Neutrophil (primary cell): ENCODE results near the gene CTDSPL.
A peak's percentile ranks its signal among the peaks of the same experiment; 100 is the strongest.

ENCODE experiments used
- H3K27ac ChIP-seq: fragments of 200-600 bp; sonication (generic); 2 replicates; pipeline ENCODE4 v1.5.1; 2016; ENCODE audit warnings: mild to moderate bottlenecking, moderate library complexity
- H3K27me3 ChIP-seq: fragments of 200-600 bp; sonication (generic); 2 replicates; pipeline ENCODE4 v1.6.0; 2016; ENCODE audit warnings: mild to moderate bottlenecking
- H3K36me3 ChIP-seq: fragments of 200-600 bp; sonication (generic); 2 replicates; pipeline ENCODE4 v1.5.1; 2017
- H3K4me1 ChIP-seq, 2 experiments: fragments of 200-600 bp in 1 of 2; sonication (generic) in 1 of 2; 1 replicate in 1 of 2; 2 replicates in 1 of 2; pipeline versions ENCODE4 v1.5.1 to v1.6.1; 2013 to 2016; ENCODE audit warnings: low read depth in 1 of 2, low read length in 1 of 2, mild to moderate bottlenecking in 1 of 2, moderate library complexity in 1 of 2; ENCODE audit not compliant: control insufficient read depth in 1 of 2, insufficient read depth in 1 of 2
- H3K4me3 ChIP-seq, 2 experiments: fragments of 200-600 bp in 1 of 2; sonication (generic) in 1 of 2; 1 replicate in 1 of 2; 2 replicates in 1 of 2; pipeline ENCODE4 v1.5.1; 2013 to 2016; ENCODE audit warnings: low read depth in 1 of 2, low read length in 1 of 2, mild to moderate bottlenecking in 1 of 2, moderate library complexity in 1 of 2
- H3K9me3 ChIP-seq: fragments of 200-600 bp; sonication (generic); 2 replicates; pipeline ENCODE4 v1.5.1; 2016
- TF ChIP-seq, protein P1 (sequence below): fragments of 200-600 bp; sonication (generic); IDR thresholded peaks from 2 replicates; pipeline ENCODE4 v1.5.1; 2016; ENCODE audit warnings: antibody characterized with exemption

The CTDSPL gene

DNA sequence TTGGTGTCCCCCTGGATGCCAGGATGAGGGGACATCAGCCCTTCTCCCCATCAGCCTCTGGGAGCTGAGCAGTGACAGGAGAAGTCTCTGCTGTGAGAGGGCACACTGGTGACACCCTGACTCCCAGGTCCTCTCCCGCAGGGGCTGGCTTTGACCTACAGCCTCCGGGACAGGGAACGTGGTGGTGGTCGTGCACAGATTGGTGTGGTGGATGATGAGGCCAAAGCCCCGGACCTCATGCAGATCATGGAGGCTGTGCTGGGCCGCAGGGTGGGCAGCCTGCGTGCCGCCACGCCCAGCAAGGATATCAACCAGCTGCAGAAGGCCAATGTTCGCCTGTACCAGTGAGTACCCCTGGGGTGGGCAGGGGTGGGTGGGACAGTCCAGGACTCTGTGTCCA lies 135.7 kb downstream of the CTDSPL start:
- Histone ChIP-seq H3K4me3 (no peak overlapping the region), H3K4me1 (peaks cover 58 to 63% of the 10 kb centered on the region in 2 experiments), H3K27me3 (no peaks in the 10 kb centered on the region), H3K27ac (peak overlapping the region; percentile 96), H3K9me3 (no peaks in the 10 kb centered on the region), H3K36me3 (no peaks in the 10 kb centered on the region)
- TF ChIP-seq, protein P1, sequence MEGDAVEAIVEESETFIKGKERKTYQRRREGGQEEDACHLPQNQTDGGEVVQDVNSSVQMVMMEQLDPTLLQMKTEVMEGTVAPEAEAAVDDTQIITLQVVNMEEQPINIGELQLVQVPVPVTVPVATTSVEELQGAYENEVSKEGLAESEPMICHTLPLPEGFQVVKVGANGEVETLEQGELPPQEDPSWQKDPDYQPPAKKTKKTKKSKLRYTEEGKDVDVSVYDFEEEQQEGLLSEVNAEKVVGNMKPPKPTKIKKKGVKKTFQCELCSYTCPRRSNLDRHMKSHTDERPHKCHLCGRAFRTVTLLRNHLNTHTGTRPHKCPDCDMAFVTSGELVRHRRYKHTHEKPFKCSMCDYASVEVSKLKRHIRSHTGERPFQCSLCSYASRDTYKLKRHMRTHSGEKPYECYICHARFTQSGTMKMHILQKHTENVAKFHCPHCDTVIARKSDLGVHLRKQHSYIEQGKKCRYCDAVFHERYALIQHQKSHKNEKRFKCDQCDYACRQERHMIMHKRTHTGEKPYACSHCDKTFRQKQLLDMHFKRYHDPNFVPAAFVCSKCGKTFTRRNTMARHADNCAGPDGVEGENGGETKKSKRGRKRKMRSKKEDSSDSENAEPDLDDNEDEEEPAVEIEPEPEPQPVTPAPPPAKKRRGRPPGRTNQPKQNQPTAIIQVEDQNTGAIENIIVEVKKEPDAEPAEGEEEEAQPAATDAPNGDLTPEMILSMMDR: no peak

DNA sequence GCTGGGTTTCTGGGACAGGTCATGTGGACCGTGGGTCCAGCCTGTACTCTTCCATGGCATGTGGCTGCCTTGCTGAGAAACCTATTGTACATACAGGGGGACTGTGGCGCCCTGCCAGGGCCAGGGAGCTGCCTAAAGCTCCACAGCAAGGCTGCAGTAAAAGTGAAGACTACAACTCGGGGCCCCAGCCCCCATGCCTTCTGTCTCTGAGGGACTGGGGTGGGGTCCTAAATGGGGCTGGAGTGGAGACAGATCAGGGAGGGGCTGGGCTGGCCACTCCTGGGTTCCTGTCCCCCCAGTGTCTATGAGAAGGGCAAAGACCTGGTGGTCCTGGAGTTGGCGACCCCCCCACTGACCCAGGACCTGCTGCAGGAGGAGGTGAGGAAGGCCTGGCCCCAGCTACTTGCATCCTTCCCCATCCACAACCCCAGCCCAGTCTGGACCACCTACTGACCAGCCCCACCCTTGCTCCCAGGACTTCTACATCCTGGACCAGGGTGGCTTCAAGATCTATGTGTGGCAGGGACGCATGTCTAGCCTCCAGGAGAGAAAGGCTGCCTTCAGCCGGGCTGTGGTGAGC lies 136.2 kb downstream of the CTDSPL start:
- peak overlapping the region; percentile 71 to 83 for H3K4me3 ChIP-seq
- TF ChIP-seq, protein P1: peak; percentile 5
- no peaks in the 10 kb centered on the region for H3K36me3 ChIP-seq
- no peaks in the 10 kb centered on the region for H3K9me3 ChIP-seq
- H3K4me1 ChIP-seq: peaks cover 55 to 58% of the 10 kb centered on the region in 2 experiments
- peak overlapping the region; percentile 96 for H3K27ac ChIP-seq
- no peaks in the 10 kb centered on the region for H3K27me3 ChIP-seq

DNA sequence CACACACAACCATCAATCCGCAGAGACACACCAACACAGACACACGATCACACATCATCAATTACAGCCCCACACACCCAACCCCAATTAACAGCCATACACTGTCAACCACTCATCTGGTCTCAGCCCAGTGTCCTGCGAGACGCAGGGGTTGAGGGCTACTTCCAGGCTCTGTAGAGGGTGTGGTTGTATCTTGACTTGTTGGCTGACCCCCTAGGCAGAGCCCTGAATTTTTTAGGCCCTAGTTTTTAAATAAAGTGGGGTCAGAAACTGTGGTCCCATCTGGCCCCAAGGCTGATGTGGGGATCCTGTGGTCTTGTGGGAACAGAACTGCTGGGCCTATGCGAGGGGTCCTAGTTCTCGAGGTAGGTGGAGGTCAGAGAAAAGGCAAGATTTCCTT lies 138.2 kb downstream of the CTDSPL start:
- H3K27ac ChIP-seq: peak overlapping the region; percentile 96
- no peak overlapping the region for H3K4me3 ChIP-seq
- no peaks in the 10 kb centered on the region for H3K9me3 ChIP-seq
- H3K36me3 ChIP-seq: no peaks in the 10 kb centered on the region
- H3K4me1 ChIP-seq: peaks cover 51% of the 10 kb centered on the region in 2 experiments
- H3K27me3 ChIP-seq: no peaks in the 10 kb centered on the region
- TF ChIP-seq, protein P1: no peak

DNA sequence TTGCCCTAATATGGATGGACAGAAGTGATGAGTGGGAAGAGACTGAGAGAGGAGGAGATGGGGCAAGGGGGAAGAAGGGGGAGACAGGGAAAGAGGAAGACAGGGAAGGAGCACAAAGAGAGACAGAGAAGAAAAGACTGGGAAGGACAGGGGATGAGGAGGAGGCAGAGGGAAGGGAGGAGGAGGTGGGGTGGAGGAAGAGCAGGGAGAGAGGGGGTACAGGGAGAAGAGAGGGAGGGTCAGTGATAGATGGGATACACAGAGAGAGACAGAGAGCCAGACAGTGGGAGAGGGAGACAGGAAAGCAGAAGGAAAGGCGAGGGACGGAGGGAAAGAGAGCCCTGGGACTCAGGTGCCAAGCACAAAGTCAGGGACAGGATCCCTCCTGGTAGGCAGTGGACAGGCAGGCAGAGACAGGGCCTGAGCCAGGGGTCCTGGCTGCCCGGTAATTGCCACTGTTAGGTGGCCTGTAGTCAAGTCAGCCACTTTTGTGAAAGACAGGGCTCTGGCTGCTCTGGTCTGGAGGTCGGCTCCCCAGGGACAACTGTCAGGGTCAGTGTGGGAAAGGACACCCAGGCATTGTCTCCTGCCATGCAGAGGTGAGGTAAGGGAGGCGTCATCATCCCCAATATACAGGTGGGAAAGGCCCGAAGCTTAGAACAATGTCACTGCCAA lies 138.7 kb downstream of the CTDSPL start:
- TF ChIP-seq, protein P1: no peak
- H3K27me3 ChIP-seq: no peaks in the 10 kb centered on the region
- no peak overlapping the region for H3K4me3 ChIP-seq
- no peaks in the 10 kb centered on the region for H3K9me3 ChIP-seq
- peak overlapping the region; percentile 96 for H3K27ac ChIP-seq
- H3K36me3 ChIP-seq: peaks cover under 1% of the 10 kb centered on the region
- H3K4me1 ChIP-seq: peaks cover 45 to 46% of the 10 kb centered on the region in 2 experiments

DNA sequence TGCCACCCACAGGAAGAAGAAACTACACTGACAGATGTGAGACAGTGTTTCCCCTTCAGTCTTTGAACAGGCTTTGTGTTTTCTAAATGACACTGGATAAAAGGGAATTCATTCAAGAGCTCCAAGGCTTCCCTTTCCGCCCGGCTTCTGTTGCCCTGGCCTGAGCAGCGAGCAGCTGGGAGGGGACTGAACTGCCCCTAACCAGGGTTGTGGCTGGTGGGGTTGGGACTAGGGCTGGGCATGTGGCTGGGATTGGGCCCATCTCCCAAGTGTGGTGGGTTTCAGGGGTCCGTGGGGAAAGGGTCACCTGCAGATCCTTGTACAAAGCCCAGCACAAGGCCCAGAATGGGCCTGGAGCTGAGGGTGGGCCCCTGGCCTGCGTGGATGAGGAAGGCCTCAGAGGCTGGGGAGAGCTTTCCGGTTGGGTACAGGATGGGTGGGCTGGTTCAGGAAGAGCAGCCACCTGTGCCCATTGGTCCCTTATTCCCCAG lies 139.3 kb downstream of the CTDSPL start:
- no peak overlapping the region for H3K27ac ChIP-seq
- H3K4me3 ChIP-seq: no peak overlapping the region
- H3K27me3 ChIP-seq: no peaks in the 10 kb centered on the region
- peaks cover 40 to 43% of the 10 kb centered on the region in 2 experiments for H3K4me1 ChIP-seq
- TF ChIP-seq, protein P1: no peak
- H3K9me3 ChIP-seq: no peaks in the 10 kb centered on the region
- peaks cover 7% of the 10 kb centered on the region for H3K36me3 ChIP-seq
